Activated effector memory CD4-positive, alpha-beta T cell treated with anti-CD3 and anti-CD28 coated beads, Interleukin-2, amount 50 U/mL, for 16 hours (primary cell): ENCODE data around the gene OR2AG2.

ENCODE experiments used
- DNase-seq: peaks from one replicate; pipeline ENCODE4 v3.0.0-alpha.2; 2020

Gene OR2AG2

GRCh38 chr11:6738590-6738989 is 33.2 kb downstream of the OR2AG2 start:
- DNase-seq: no peak

- peak; percentile 83 for DNase-seq
Observed at GRCh38 chr11:6737872-6738466, 33.8 kb downstream of the OR2AG2 start.

- DNase-seq: no peak
Observed at GRCh38 chr11:6736495-6737121, 35.2 kb downstream of the OR2AG2 start.

- no peak for DNase-seq
Observed at GRCh38 chr11:6735306-6735705, 36.5 kb downstream of the OR2AG2 start.

- no peak for DNase-seq
Observed at GRCh38 chr11:6734616-6735015, 37.2 kb downstream of the OR2AG2 start.

GRCh38 chr11:6733326-6734275 is 38.2 kb downstream of the OR2AG2 start:
- no peak for DNase-seq

GRCh38 chr11:6727971-6728760 is 43.6 kb downstream of the OR2AG2 start:
- DNase-seq: no peak

GRCh38 chr11:6725386-6725896 is 46.3 kb downstream of the OR2AG2 start:
- DNase-seq: no peak

- no peak for DNase-seq
Observed at GRCh38 chr11:6724013-6724412, 47.8 kb downstream of the OR2AG2 start.

GRCh38 chr11:6721343-6721742 is 50.4 kb downstream of the OR2AG2 start:
- DNase-seq: no peak

- DNase-seq: no peak
Observed at GRCh38 chr11:6719576-6719975, 52.2 kb downstream of the OR2AG2 start.

- DNase-seq: no peak
Observed at GRCh38 chr11:6717426-6717825, 54.4 kb downstream of the OR2AG2 start.
